GM23338 (cell line): Measurements from ENCODE around the gene SYNE1. TPM values are rescaled to one million over a fixed set of nuclear protein-coding genes. Genes with fewer than 3 reads are reported as not detected.

Source experiments
- ATAC-seq: fragments of 200-7000 bp; cut with Tn5 transposase; 3 replicates; pipeline ENCODE4 v1.9.1; 2020
- DNase-seq: peaks from one replicate; pipeline ENCODE4 v3.0.0-alpha.2; 2015; ENCODE audit warnings: low spot score
- H2AFZ ChIP-seq: fragments of 200-600 bp; sonication (generic); 2 replicates; pipeline ENCODE4 v1.8.0; 2016; ENCODE audit warnings: antibody characterized with exemption, mild to moderate bottlenecking, moderate library complexity
- H3F3A ChIP-seq: fragments of 200-600 bp; sonication (generic); replicated peaks from 2 replicates; pipeline ENCODE4 v1.8.0; 2017; ENCODE audit warnings: antibody characterized with exemption, mixed run types, low read depth
- H3K27ac ChIP-seq: fragments of 200-600 bp; sonication (generic); 2 replicates; pipeline ENCODE4 v1.6.1; 2016; ENCODE audit warnings: low read depth
- H3K27me3 ChIP-seq: fragments of 200-600 bp; sonication (generic); 2 replicates; pipeline ENCODE4 v1.8.0; 2016; ENCODE audit warnings: mild to moderate bottlenecking, mixed run types, moderate library complexity; ENCODE audit not compliant: insufficient read depth
- H3K36me3 ChIP-seq: fragments of 200-600 bp; sonication (generic); 2 replicates; pipeline ENCODE4 v1.8.0; 2016; ENCODE audit warnings: mild to moderate bottlenecking; ENCODE audit not compliant: insufficient read depth
- H3K4me1 ChIP-seq: fragments of 200-600 bp; sonication (generic); 2 replicates; pipeline ENCODE4 v1.8.0; 2016; ENCODE audit warnings: mild to moderate bottlenecking, moderate library complexity; ENCODE audit not compliant: insufficient read depth
- H3K4me2 ChIP-seq: fragments of 200-600 bp; sonication (generic); 2 replicates; pipeline ENCODE4 v1.7.1; 2017; ENCODE audit warnings: mixed run types
- H3K4me3 ChIP-seq: fragments of 200-600 bp; sonication (generic); 2 replicates; pipeline ENCODE4 v1.6.1; 2016; ENCODE audit warnings: mixed run types
- H3K79me2 ChIP-seq: fragments of 200-600 bp; sonication (generic); replicated peaks from 2 replicates; pipeline ENCODE4 v1.8.0; 2017; ENCODE audit warnings: mild to moderate bottlenecking; ENCODE audit not compliant: insufficient read depth
- H3K9me2 ChIP-seq: fragments of 200-600 bp; sonication (generic); 2 replicates; pipeline ENCODE4 v1.8.0; 2017; ENCODE audit not compliant: insufficient read depth
- H4K20me1 ChIP-seq: fragments of 200-600 bp; sonication (generic); replicated peaks from 2 replicates; pipeline ENCODE4 v1.8.0; 2017; ENCODE audit warnings: mild to moderate bottlenecking; ENCODE audit not compliant: insufficient read depth
- H3K27ac Mint-ChIP-seq: 2 replicates; pipeline ENCODE4 v1.8.0; 2020; ENCODE audit warnings: inconsistent platforms, mild to moderate bottlenecking, moderate library complexity, mixed read lengths
- H3K27me3 Mint-ChIP-seq: 3 replicates; pipeline ENCODE4 v1.8.0; 2022; ENCODE audit warnings: low read depth, mild to moderate bottlenecking, moderate library complexity, mixed read lengths, inconsistent platforms; ENCODE audit not compliant: insufficient read depth, poor library complexity
- H3K36me3 Mint-ChIP-seq: 3 replicates; pipeline ENCODE4 v1.8.0; 2021; ENCODE audit warnings: low read depth, mild to moderate bottlenecking, inconsistent platforms, moderate library complexity, mixed read lengths
- H3K4me1 Mint-ChIP-seq: 3 replicates; pipeline ENCODE4 v1.8.0; 2020; ENCODE audit warnings: mild to moderate bottlenecking, inconsistent platforms, mixed read lengths
- H3K4me3 Mint-ChIP-seq: 3 replicates; pipeline ENCODE4 v1.8.0; 2021; ENCODE audit warnings: moderate library complexity, mild to moderate bottlenecking, inconsistent platforms, mixed read lengths
- H3K9me3 Mint-ChIP-seq: 3 replicates; pipeline ENCODE4 v1.8.0; 2020; ENCODE audit warnings: moderate library complexity, mild to moderate bottlenecking, inconsistent platforms, mixed read lengths
- STAT1 ChIP-seq: IDR thresholded peaks from one replicate; pipeline ENCODE4 v1.6.1; 2016; ENCODE audit warnings: antibody characterized with exemption; ENCODE audit not compliant: unreplicated experiment
- polyA plus RNA-seq: library from polyadenylated mRNA; unstranded; fragments of >200 nt; fragmentation: Nextera tagmentation; extraction: Ambion mirVana; gene quantifications from 2 replicates; pipeline ENCODE4 v1.2.1, GENCODE V29; 2016
- total RNA-seq: library from RNA; depleted of rRNA; stranded (reverse); fragments of >200 nt; shearing (Covaris generic); gene quantifications from 2 replicates; pipeline ENCODE4 v1.2.3, GENCODE V29; 2014
- TF ChIP-seq, protein P1 (sequence below), 2 experiments: fragments of 200-600 bp in 1 of 2; sonication (generic) in 1 of 2; conservative IDR thresholded peaks; 2 replicates each; pipeline versions ENCODE4 v1.5.1 to v1.6.1; 2016 to 2017; ENCODE audit warnings: antibody characterized with exemption in 2 of 2, low read depth in 2 of 2, mild to moderate bottlenecking in 2 of 2, moderate library complexity in 1 of 2
- TF ChIP-seq, protein P2 (sequence below): IDR thresholded peaks from 2 replicates; pipeline ENCODE4 v1.6.1; 2016; ENCODE audit warnings: antibody characterized with exemption
- TF ChIP-seq, protein P3 (sequence below): IDR thresholded peaks from one replicate; pipeline ENCODE4 v1.6.1; 2018; ENCODE audit warnings: antibody characterized with exemption; ENCODE audit not compliant: unreplicated experiment
- TF ChIP-seq, protein P4 (sequence below): fragments of 250-450 bp; sonication (Bioruptor Pico); IDR thresholded peaks from 2 replicates; pipeline ENCODE4 v1.5.0; 2020; ENCODE audit warnings: mild to moderate bottlenecking, moderate library complexity

Gene SYNE1
- total and polyA plus RNA-seq, 2 experiments from 2014 or later, result 3.9 to 13.6 TPM

DNA sequence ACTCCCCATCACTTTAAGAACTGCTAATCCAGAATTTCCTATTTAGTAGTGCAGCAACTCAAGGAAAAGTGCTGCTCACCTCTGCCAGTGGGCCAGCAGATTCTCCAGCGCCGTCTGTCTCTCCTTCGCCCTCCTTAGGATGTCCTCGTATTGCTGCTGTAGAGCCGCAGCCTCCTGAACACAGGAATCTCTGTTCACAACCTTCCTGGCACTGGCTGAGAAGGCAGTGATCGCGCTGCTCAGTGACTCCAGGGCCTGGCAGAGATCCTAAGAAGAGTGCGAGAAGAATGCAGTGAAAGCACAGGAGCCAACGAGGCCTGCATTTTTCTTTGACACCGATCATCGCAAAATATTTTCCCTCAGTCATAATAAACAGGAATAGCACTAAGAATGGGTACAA, 209.0 kb downstream of the SYNE1 start:
- H3K9me3 Mint-ChIP-seq, result no peaks in the 10 kb centered on the region
- Histone ChIP-seq H3K4me2 (no peak overlapping the region), H3K36me3 (no peaks in the 10 kb centered on the region), H3K27me3 (no peaks in the 10 kb centered on the region), H4K20me1 (no peaks in the 10 kb centered on the region), H2AFZ (no peak overlapping the region), H3F3A (no peaks in the 10 kb centered on the region), H3K79me2 (no peaks in the 10 kb centered on the region), H3K4me3 (no peak overlapping the region), H3K27ac (no peak overlapping the region), H3K9me2 (no peaks in the 10 kb centered on the region), H3K4me1 (no peaks in the 10 kb centered on the region)
- TF ChIP-seq, protein P1, sequence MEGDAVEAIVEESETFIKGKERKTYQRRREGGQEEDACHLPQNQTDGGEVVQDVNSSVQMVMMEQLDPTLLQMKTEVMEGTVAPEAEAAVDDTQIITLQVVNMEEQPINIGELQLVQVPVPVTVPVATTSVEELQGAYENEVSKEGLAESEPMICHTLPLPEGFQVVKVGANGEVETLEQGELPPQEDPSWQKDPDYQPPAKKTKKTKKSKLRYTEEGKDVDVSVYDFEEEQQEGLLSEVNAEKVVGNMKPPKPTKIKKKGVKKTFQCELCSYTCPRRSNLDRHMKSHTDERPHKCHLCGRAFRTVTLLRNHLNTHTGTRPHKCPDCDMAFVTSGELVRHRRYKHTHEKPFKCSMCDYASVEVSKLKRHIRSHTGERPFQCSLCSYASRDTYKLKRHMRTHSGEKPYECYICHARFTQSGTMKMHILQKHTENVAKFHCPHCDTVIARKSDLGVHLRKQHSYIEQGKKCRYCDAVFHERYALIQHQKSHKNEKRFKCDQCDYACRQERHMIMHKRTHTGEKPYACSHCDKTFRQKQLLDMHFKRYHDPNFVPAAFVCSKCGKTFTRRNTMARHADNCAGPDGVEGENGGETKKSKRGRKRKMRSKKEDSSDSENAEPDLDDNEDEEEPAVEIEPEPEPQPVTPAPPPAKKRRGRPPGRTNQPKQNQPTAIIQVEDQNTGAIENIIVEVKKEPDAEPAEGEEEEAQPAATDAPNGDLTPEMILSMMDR (conservative IDR thresholded peaks at IDR 0.05; ENCODE audit: low read depth in 2 of 2), result peak in 1 of 2 experiments; percentile 13; a peak in 1 of 4 replicates
- TF ChIP-seq, protein P2, sequence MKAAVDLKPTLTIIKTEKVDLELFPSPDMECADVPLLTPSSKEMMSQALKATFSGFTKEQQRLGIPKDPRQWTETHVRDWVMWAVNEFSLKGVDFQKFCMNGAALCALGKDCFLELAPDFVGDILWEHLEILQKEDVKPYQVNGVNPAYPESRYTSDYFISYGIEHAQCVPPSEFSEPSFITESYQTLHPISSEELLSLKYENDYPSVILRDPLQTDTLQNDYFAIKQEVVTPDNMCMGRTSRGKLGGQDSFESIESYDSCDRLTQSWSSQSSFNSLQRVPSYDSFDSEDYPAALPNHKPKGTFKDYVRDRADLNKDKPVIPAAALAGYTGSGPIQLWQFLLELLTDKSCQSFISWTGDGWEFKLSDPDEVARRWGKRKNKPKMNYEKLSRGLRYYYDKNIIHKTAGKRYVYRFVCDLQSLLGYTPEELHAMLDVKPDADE, result no peak
- DNase-seq (peak; percentile 47), ATAC-seq (peak; percentile 86)
- no peak overlapping the region for H3K4me3 Mint-ChIP-seq
- H3K27me3 Mint-ChIP-seq, result peaks cover 2% of the 10 kb centered on the region
- H3K27ac Mint-ChIP-seq, result no peak overlapping the region
- no peaks in the 10 kb centered on the region for H3K36me3 Mint-ChIP-seq
- H3K4me1 Mint-ChIP-seq, result no peaks in the 10 kb centered on the region

DNA sequence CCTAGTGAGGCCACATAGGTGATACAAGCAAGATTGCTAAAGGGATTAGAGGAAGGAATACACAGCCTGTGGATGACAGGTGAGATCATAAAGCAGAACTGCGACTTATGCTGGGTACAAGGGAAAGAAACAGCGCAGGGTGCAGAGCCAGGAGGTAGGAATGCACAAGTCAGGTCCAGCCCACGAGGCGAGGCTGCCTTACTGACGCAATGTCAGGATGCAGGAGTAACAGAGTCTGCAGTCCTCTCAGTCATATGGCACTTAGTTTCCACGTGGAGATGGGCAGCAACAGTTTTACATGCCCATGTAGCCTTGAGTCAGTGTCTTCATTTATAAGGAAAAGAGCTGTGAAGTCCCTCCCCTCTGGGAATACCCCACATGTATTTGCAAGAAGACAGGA, 210.9 kb downstream of the SYNE1 start:
- ATAC-seq, result no peak; the same call in 2 of the 3 replicates
- Mint-ChIP-seq H3K9me3 (no peaks in the 10 kb centered on the region; the same call in 2 of the 3 replicates), H3K4me1 (no peaks in the 10 kb centered on the region), H3K4me3 (no peak overlapping the region), H3K27ac (no peak overlapping the region), H3K27me3 (peaks cover 2% of the 10 kb centered on the region), H3K36me3 (no peaks in the 10 kb centered on the region; the same call in 2 of the 3 replicates)
- Histone ChIP-seq H3K4me1 (no peaks in the 10 kb centered on the region), H3F3A (no peaks in the 10 kb centered on the region), H3K79me2 (no peaks in the 10 kb centered on the region), H3K9me2 (0 out of 2 replicates have a peak, but pooled peaks cover 4% of the 10 kb centered on the region), H2AFZ (peak overlapping the region; percentile 28; the same call in 1 of the 2 replicates), H3K4me2 (no peak overlapping the region), H4K20me1 (no peaks in the 10 kb centered on the region), H3K36me3 (no peaks in the 10 kb centered on the region), H3K27ac (no peak overlapping the region), H3K27me3 (no peaks in the 10 kb centered on the region), H3K4me3 (no peak overlapping the region)
- DNase-seq, result no peak
- TF ChIP-seq, protein P3, sequence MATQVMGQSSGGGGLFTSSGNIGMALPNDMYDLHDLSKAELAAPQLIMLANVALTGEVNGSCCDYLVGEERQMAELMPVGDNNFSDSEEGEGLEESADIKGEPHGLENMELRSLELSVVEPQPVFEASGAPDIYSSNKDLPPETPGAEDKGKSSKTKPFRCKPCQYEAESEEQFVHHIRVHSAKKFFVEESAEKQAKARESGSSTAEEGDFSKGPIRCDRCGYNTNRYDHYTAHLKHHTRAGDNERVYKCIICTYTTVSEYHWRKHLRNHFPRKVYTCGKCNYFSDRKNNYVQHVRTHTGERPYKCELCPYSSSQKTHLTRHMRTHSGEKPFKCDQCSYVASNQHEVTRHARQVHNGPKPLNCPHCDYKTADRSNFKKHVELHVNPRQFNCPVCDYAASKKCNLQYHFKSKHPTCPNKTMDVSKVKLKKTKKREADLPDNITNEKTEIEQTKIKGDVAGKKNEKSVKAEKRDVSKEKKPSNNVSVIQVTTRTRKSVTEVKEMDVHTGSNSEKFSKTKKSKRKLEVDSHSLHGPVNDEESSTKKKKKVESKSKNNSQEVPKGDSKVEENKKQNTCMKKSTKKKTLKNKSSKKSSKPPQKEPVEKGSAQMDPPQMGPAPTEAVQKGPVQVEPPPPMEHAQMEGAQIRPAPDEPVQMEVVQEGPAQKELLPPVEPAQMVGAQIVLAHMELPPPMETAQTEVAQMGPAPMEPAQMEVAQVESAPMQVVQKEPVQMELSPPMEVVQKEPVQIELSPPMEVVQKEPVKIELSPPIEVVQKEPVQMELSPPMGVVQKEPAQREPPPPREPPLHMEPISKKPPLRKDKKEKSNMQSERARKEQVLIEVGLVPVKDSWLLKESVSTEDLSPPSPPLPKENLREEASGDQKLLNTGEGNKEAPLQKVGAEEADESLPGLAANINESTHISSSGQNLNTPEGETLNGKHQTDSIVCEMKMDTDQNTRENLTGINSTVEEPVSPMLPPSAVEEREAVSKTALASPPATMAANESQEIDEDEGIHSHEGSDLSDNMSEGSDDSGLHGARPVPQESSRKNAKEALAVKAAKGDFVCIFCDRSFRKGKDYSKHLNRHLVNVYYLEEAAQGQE, result no peak
- TF ChIP-seq, protein P2, result no peak
- TF ChIP-seq, protein P4, sequence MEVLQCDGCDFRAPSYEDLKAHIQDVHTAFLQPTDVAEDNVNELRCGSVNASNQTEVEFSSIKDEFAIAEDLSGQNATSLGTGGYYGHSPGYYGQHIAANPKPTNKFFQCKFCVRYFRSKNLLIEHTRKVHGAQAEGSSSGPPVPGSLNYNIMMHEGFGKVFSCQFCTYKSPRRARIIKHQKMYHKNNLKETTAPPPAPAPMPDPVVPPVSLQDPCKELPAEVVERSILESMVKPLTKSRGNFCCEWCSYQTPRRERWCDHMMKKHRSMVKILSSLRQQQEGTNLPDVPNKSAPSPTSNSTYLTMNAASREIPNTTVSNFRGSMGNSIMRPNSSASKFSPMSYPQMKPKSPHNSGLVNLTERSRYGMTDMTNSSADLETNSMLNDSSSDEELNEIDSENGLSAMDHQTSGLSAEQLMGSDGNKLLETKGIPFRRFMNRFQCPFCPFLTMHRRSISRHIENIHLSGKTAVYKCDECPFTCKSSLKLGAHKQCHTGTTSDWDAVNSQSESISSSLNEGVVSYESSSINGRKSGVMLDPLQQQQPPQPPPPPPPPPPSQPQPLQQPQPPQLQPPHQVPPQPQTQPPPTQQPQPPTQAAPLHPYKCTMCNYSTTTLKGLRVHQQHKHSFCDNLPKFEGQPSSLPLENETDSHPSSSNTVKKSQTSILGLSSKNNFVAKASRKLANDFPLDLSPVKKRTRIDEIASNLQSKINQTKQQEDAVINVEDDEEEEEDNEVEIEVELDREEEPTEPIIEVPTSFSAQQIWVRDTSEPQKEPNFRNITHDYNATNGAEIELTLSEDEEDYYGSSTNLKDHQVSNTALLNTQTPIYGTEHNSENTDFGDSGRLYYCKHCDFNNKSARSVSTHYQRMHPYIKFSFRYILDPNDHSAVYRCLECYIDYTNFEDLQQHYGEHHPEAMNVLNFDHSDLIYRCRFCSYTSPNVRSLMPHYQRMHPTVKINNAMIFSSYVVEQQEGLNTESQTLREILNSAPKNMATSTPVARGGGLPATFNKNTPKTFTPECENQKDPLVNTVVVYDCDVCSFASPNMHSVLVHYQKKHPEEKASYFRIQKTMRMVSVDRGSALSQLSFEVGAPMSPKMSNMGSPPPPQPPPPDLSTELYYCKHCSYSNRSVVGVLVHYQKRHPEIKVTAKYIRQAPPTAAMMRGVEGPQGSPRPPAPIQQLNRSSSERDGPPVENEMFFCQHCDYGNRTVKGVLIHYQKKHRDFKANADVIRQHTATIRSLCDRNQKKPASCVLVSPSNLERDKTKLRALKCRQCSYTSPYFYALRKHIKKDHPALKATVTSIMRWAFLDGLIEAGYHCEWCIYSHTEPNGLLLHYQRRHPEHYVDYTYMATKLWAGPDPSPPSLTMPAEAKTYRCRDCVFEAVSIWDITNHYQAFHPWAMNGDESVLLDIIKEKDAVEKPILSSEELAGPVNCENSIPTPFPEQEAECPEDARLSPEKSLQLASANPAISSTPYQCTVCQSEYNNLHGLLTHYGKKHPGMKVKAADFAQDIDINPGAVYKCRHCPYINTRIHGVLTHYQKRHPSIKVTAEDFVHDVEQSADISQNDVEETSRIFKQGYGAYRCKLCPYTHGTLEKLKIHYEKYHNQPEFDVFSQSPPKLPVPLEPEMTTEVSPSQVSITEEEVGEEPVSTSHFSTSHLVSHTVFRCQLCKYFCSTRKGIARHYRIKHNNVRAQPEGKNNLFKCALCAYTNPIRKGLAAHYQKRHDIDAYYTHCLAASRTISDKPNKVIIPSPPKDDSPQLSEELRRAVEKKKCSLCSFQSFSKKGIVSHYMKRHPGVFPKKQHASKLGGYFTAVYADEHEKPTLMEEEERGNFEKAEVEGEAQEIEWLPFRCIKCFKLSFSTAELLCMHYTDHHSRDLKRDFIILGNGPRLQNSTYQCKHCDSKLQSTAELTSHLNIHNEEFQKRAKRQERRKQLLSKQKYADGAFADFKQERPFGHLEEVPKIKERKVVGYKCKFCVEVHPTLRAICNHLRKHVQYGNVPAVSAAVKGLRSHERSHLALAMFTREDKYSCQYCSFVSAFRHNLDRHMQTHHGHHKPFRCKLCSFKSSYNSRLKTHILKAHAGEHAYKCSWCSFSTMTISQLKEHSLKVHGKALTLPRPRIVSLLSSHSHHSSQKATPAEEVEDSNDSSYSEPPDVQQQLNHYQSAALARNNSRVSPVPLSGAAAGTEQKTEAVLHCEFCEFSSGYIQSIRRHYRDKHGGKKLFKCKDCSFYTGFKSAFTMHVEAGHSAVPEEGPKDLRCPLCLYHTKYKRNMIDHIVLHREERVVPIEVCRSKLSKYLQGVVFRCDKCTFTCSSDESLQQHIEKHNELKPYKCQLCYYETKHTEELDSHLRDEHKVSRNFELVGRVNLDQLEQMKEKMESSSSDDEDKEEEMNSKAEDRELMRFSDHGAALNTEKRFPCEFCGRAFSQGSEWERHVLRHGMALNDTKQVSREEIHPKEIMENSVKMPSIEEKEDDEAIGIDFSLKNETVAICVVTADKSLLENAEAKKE, result no peak
- TF ChIP-seq STAT1, result no peak
